SW480 (cell line): ENCODE measurements around the gene SHC2.
"Not testable (repeated sequence)": the region's sequence is repeated elsewhere in the genome, so short reads cannot be mapped to it uniquely, and the experiment has no call there.

Experiments used
- DNase-seq: peaks from one replicate; pipeline ENCODE4 v3.0.0-alpha.2; 2016; ENCODE audit warnings: low spot score

The SHC2 gene

DNA sequence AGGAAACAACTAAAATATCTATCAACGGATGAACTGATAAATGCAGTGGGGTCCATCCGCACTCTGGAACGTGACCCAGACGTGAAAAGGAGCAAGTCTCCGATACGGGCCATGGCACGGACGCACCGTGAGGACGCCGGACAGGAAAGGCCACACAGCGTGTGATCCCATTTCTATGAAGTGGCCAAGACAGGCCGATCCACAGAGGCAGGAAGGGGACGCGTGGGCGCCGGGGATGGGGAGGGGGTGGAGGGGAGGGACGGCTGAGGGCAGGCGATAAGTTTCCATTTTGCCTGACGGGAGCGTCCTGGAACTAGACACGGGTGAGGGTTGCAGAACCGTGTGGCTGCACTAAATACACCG is 13.8 kb downstream of the SHC2 start:
- no peak for DNase-seq

GRCh38 chr19:444677-445210 is 16.1 kb downstream of the SHC2 start:
- DNase-seq: no peak

GRCh38 chr19:443005-443404 is 17.8 kb downstream of the SHC2 start:
- DNase-seq: no peak

DNA sequence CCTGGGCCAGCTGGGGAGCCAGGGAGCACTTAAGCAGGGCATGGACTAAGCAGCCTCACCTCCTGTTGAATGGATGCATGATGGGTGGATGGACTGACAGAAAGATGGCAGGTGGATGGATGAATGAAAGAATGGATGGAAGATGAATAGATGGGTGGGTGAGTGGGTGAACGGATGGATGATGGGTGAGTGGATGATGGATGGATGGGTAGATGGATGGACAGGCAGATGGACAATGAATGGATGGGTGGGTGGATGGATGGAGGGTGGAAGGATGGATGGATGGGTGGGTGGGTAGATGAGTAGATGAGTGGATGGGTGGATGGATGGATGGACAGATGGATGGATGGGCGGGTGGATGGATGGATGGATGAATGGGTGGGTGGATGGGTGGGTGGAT is 18.7 kb downstream of the SHC2 start:
- no peak for DNase-seq

- no peak for DNase-seq
Observed at GRCh38 chr19:441213-441836, 19.5 kb downstream of the SHC2 start.

DNA sequence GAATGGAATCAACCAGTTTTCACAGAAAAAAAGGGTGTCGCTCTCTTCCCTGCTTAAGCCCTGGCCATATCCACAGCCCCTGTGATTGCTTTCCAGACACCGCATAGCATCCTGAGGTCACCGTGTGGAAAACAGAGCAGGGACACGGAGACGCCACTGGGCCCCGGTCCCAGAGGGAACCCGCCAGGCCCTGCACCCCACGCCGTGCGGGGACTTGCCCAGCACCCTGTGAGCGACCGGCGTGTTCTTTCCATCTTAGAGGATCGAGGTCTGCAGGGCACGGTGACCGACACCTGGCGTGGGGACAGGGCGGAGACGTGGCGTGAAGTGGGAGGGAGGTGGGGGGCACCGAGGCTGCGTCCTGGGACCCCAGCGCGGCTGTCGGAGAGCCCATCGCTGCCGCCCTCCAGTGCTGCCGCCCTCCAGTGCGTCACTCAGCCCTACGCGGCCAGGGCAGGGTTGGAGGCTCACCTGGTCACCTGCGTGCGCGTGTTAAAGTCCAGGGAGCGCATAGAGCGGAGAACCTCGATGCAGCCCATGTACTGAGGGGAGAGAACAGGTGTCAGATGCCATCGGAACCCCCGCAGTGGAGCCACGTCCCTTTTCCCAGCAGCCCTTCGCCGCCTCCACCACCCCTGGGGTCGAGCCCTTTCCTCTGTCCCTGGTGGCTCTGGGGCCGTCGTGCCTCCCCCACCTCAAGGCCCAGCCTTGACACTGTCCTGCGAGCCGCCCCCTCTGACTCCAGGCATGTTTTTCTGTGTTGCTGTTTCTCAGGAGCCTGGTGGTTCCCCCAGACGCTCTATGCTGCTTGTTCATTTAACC is 20.2 kb downstream of the SHC2 start:
- no peak for DNase-seq

- DNase-seq: no peak
Observed at GRCh38 chr19:439167-439900, 21.5 kb downstream of the SHC2 start.

- DNase-seq: no peak
Observed at GRCh38 chr19:438416-438958, 22.3 kb downstream of the SHC2 start.

DNA sequence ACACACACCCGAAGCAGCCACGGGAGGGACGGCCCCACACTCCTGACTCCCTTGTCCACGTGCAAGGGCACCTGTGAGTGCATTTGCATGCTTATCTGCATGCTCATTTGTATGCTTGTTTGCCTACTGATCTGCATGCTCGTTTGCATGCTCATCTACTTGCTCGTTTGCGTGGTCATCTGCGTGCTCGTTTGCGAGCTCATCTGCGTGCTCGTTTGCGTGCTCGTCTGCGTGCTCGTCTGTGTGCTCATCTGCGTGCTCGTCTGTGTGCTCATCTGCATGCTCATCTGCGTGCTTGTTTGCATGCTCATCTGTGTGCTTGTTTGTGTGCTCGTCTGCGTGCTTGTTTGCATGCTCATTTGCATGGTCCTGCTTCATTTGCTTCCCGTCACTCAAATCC is 23.8 kb downstream of the SHC2 start:
- no peak for DNase-seq

GRCh38 chr19:436413-436950 is 24.4 kb downstream of the SHC2 start:
- DNase-seq: no peak

GRCh38 chr19:435707-436412 is 25.0 kb downstream of the SHC2 start:
- DNase-seq: no peak

DNA sequence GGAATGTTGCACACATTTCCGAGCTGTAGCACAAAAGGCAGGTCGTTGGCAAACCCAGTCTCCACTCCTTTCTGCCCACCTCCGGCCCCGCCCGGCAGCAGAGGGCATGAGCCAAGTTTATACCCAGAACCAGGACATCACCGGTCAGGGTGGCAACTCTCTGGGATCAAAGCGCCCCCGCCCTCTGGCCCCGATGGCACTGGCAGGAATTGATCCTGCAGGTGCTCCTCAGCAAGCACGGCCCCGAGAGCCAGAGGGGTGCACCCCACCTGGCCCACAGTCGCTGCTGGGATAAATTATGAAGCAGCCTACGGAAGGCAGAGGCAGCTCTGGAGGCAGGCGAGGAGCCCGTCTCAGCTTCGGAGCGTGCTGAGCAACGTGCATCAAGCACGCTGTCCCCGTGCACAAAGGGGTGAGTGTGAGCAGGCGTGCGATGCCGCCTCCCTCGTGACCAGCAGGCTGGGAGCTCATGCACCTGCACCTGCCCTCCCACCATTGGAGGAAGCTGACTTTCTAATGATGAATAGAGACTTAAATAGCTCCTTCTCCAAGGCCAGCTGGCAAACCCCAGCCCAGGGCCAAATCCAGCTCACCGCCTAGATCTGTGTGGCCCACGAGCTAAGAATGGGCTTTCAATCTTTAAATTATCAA is 25.7 kb downstream of the SHC2 start:
- no peak for DNase-seq

DNA sequence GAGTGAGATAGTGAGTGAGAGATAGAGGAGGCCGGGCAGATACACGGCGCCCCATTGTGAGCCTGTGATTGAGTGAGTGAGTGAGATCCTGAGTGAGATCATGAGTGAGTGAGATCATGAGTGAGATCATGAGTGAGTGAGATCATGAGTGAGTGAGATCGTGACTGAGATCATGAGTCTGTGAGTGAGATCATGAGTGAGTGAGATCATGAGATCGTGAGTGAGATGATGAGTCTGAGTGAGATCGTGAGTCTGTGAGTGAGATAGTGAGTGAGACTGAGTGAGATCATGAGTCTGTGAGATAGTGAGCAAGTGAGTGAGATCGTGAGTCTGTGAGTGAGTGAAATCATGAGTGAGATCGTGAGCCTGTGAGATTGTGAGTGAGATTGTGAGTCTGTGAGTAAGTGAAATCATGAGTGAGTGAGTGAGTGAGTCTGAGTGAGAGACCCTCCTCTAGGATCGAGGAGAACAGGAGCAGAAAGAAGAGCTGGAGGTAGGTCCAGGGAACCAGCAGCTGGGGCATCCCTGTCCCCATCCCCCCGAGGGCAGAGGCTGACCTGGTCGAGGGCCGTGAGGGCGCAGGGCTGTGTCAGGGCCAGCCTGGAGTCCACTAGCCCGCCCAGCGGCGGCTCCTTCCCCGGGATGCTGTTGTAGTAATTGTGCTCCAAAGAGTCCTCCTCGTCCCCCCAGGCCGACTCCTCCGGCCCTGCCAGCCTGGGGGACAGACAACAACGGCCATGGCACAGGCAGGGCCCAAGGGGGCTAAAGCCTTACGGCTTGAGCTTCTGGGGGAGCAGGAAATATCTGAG is 26.5 kb downstream of the SHC2 start:
- DNase-seq: no peak

GRCh38 chr19:430701-431100 is 30.1 kb downstream of the SHC2 start:
- DNase-seq: no peak

DNA sequence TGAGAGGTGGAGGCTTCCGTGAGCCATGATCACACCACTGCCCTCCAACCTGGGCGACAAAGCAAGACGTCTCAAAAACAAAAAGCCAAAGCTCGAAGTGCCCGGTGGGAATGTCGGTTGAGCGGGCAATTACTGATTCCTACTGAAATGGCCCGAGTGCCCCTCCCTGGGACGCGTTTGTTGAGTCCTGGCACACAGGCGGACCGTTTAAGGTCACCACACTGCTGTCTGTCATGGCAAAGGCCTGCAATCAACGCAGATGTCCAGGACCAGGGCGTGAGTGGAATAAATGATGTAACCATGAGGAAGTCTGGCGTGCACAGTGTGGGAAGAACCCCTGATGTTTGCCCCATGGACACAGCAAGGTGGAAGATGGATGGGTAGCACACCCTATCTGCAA is 32.7 kb downstream of the SHC2 start:
- DNase-seq: no peak

GRCh38 chr19:427675-428074 is 33.2 kb downstream of the SHC2 start:
- DNase-seq: not testable (repeated sequence)

GRCh38 chr19:426725-427445 is 33.9 kb downstream of the SHC2 start:
- no peak for DNase-seq

- no peak for DNase-seq
Observed at GRCh38 chr19:425056-425455, 35.8 kb downstream of the SHC2 start.

GRCh38 chr19:424546-424945 is 36.3 kb downstream of the SHC2 start:
- DNase-seq: no peak
